ENCODE results near the gene CARMIL3.

DNA sequence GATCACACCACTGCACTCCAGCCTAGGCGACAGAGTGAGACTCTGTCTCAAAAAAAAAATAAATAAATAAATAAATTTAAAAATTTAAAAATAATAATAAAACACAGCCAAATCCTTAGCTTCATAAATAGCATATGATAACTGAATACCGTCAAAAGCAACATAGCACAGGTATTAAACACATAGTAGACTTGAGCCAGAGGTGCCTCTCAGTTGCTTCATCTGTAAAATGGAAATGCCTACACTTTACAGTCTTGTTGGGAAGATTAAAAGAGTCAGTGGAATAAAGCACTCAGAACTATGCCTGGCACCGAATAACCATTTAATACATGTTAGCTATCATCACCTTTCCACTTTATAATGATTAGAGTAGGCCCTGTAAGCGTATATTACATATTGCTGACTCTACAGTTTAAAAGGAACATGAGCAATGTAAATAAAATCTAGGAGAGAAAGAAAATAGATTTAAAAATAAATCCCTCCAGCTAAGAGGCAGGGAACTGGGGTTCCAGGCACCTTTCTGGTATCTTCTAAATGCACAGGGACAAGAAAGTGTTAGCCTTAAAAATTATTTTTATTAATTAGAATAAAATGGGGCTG is 55.0 kb downstream of the CARMIL3 start:
- TF ChIP-seq, protein P1, sequence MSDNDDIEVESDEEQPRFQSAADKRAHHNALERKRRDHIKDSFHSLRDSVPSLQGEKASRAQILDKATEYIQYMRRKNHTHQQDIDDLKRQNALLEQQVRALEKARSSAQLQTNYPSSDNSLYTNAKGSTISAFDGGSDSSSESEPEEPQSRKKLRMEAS (IDR thresholded peaks at IDR 0.05; ENCODE audit: low read depth, low read length) = no peak
- no peak for TF ChIP-seq MYC (IDR thresholded peaks at IDR 0.05; ENCODE audit: low read depth, low read length)
- TF ChIP-seq, protein P2, sequence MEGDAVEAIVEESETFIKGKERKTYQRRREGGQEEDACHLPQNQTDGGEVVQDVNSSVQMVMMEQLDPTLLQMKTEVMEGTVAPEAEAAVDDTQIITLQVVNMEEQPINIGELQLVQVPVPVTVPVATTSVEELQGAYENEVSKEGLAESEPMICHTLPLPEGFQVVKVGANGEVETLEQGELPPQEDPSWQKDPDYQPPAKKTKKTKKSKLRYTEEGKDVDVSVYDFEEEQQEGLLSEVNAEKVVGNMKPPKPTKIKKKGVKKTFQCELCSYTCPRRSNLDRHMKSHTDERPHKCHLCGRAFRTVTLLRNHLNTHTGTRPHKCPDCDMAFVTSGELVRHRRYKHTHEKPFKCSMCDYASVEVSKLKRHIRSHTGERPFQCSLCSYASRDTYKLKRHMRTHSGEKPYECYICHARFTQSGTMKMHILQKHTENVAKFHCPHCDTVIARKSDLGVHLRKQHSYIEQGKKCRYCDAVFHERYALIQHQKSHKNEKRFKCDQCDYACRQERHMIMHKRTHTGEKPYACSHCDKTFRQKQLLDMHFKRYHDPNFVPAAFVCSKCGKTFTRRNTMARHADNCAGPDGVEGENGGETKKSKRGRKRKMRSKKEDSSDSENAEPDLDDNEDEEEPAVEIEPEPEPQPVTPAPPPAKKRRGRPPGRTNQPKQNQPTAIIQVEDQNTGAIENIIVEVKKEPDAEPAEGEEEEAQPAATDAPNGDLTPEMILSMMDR (IDR thresholded peaks at IDR 0.05; ENCODE audit: low read depth, low read length) = no peak

All from NB4 (cell line).